GM18502 (cell line): ENCODE measurements around the gene DMWD.

Source experiments
- ATAC-seq: cut with Tn5 transposase; IDR thresholded peaks from one replicate; pipeline ENCODE4 v1.9.1; 2021; ENCODE audit warnings: mild to moderate bottlenecking; ENCODE audit not compliant: unreplicated experiment, poor library complexity

DMWD gene

DNA sequence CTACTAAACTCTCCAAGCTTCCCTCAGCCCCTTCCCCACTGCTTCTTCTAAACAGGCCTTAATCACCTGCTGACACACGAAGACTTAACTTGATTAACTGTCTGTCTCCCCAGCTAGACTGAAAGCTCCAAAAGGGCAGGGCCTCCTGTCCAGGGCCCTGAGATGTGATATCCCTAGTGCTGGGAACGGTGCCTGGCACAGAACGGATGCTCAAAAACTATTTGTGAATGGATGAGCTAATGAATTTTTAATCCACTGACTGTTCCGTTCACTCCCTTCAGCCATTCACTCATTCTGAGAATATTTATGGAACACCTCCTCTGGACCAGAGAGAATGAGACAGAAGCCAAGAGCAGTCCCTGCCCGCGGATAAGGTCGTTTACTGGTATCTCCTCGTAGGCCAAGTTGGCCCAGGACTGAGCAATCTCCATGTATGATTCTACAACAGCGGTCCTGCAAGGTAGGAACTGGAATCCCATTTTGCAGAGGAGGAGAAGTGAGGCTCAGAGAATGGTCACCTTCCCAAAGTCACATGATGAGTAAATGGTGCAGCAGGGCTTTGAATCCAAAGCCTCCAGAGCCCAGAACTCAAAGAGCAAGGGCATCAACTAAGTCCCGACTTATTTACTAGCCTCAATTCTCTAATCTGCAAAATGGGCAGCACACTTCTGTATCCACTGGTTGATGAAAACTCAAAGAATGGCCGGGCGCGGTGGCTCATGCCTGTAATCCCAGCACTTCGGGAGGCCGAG lies 3.4 kb downstream of the DMWD start:
- no peak for ATAC-seq

DNA sequence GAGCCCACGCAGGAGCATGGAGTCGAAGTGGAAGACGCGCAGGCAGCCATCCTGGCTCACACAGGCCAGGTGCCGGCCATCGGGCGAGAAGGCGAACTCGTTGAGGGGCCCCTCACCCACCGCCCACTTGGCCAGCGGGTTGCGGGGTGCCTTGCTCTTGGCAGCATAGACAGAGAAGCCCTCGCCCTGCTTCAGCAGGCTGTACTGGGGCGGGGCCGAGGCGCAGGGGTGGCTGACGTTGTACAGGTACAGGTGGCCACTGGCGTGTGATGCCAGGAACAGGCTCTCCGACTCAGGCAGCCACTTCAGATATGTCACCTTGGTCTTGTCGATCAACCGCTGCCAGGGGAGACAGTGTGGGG lies 6.1 kb downstream of the DMWD start:
- ATAC-seq = no peak

DNA sequence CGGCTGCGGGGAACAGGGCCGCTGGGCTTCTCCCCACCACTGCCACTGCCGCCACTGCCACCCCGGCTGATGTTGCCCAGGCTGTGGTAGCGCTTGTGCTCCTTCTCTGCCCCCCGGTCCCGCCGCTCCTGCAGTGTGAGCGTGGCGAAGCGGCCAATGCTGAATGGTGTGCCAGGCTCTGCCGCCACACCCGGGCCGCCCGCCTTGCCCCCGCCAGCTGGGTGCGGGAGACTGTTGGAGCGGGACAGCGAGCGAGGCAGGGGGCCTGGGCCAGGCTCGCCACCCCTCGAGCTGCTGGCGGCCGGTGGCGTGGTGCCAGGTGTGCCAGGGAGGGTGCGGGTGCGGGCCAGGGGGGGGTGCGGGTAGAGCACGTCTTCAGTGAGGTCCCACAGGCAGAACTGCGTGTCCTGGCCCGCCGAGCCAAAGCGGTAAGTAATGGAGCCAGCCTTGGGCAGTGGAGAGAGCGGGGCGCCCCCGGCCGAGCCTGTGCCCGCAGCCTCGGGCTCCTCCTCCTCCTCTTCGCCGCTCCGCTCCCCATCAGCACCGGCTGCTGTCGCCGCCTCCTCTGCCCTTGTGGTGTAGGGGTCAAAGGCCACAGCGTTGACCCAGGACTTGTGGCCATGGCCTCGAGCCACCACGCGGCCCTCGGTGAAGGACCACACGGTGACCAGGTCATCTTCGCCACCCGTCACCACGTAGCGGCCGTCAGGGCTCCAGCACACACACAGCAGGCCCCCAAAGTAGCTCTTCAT lies 6.7 kb downstream of the DMWD start:
- no peak for ATAC-seq

DNA sequence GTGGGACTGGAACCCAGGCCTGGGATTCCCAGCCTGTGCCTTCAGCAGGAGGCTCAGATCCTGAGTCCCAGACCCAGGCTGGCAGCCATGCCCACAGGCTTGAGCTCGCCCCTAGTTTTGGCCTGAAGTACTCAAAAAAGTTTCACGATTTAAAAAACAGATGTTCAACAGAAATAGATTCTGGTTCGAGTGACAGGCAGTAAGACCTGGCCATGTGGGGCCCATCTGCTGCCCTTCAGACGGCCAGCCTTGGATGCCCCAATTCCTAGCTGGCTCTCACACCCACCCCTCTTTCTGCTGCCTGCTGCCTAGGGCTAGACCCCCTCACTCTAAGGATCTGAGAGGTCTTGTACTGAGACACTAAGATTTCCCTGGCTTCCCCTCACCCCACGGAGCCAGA lies 7.5 kb downstream of the DMWD start:
- no peak for ATAC-seq

DNA sequence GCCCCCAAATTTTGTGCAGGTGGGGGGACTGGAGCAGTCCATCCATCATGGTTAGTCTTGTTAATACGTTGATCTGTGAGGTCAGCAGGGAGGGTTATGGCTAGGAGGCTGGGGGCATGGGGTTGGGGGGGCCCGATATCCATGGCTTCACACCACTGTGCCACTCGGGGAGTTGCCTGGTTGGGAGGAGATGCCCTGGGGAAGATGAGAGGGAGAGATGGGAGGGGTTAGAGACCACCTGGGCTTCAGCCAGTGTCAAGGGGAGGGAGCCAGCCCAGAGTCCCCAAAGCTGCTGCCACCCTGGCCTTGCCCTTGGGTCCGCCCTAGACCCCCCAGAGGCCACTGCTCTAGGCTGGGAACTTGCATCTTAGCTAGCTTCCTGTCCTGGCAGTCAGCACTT lies 8.5 kb downstream of the DMWD start:
- no peak for ATAC-seq

DNA sequence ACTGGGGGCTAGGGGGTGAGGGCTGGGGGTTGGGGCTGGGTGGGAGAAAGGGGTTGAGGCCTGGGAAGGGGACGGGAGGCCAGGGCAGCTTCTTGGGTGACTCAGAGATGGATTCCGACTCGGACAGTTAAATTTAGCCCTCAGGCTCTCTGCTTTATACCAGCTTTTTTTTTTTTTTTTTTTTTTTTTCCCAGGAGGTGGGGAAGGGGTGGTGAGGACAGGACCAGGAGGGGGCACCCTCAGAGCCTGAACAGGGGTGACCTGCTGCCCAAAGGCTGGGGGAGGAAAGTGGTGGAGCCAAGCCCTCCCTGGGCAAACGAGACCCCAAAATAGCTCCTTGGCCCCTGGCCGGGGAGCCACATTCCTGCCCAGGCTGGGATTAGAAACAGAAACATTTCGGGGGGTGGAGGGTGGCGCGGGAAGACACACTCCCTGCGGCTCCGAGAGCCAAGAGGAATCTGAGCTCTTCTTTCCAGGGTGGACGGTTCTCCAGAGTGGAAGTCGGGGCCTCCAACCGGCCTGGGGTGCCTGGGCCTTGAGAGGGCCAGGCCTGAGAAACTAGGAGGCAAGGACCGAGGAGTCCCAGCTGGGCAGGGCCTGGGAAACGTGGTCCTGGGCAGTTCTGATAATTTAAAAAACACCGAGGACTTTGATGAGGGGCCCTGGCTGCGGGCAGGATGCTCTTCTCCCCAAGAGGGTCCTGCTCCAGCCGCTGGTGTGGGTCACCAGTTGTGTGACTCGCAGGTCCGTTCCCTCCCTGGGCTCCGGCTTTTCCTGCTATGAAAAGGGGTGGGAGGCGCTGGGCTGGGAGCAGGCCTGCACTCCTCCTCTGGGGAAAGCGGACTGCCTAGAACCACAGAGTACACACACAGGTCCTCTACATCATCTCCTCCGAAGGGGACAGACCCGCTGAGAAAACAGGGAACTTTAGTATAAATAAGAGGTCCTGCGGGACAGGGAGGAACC lies 9.5 kb downstream of the DMWD start:
- ATAC-seq = no peak

DNA sequence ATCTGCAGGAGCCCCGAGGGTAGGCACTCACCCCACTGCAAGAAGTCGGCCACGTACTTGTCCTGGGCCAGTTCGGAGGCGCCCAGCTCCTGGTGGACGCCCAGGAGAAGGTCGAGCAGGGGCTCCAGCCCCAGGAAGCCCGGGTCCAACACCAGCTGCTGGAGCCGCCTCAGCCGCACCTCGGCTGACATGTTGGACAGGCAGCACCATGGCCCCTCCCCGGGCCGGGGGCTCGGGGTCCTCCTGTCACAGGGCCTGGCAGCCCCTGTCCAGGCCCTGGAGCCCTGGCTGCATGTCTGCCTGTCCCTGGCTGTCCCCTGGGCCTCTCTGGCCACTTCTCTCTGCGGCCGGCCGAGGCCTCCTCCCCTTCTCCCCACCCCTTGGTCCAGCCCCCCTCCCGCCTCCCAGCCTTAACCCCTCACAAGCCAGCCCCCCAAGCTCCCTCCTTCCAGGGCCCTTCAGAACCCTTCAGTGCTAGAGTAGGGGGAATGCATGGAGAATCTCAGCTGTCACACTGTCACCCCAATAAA lies 10.4 kb downstream of the DMWD start, which contains the start of gene DMPK:
DMPK (minus strand) TSS at position 329 of the 530 bp plus-strand sequence; CDS start at position 191, 138 bp downstream.
- no peak for ATAC-seq

DNA sequence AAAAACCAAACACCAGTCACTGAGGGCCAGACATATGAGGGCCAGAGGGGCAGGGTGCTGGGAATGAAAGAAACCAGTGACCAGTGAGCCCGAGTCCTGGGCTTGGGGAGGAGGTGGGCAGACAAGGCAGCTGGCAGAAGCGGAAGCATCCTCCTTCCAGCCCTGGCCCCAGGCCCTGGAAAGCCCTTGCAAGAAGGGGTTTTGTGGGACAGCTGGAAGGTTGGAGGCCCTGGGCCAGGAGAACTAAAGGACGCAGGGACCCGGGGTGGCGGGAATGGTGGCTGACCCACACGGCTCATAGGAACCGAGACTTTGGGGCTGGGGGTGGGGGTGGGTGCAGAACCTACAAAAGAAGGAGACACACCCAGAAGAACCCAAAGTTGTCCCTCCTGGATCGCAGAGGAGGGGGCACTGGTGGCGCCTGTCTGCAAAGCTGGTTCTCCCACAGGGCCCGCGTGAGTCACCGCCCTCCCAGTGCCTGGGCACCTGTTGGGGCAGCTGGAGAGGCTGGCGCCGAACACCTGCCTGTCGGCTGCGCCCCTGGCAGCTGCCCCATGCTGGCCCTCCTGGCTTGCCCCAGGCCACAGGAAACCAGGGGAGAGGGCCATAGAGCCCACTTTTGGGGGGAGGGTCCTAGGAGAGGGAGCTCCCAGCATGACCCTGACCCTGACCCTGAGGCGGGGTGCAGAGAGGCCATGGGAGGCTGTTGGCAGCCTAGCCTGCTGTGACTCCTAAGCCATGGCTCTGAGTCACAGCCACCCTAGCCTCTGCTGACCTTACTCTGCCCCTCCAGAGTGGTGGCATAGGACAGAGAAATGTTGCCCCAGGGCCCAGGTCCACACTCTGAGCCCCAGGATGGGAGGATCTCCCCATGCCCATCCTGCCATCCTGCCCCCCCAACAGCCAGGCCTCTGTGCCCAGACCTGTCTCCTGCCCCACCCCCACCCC lies 11.2 kb downstream of the DMWD start:
- no peak for ATAC-seq

DNA sequence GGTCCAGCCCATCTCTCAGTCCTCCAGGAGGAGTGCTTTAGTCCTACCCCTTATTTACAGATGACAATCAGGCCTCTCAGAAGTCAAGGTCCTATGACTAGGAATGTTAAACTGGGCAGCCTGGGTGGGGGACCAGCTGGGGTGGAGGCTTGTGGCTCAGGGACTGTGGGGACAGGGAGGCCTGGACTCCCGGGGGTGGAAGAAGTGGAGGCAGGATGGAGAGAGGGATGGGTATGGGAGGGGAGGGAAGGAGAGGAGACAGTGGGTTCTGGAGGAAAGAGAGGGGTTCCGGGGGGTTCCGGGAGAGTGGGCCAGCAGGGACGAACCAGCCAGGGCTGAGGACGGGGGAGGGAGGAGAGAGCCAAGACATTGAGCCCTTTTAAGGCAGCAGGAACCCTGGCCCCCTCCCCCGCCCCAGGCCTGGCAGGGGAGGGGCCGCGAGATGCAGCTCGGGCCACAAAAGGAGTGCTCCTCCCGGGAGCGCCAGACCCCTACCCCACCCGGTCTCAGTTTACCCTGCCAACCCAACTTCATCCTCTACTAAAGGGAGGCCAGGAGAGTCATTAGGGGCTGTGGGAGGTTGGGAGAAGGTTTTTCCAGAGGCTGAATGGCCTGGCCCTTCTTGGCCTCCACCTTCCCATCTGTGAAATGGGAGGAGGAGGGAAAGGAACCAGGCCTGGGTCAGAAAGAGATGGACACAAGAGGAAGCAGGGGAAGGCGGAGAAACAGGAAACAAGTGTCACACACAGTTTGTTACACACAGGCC lies 12.0 kb downstream of the DMWD start:
- ATAC-seq = no peak

DNA sequence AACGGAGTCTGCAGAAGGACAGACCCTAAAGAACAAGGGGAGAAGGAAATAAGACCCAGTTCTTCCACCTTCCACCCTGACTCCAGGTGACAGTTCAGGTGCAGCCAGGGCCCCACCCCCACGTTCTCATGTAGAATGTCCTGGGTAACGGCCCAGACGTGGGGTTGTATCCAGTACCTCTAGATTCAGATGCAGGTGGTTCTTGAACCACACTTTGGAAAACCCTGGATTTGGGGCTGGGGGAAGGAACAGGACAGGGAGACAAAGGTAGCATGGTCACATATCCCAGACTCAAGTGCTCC lies 12.5 kb downstream of the DMWD start:
- no peak for ATAC-seq

DNA sequence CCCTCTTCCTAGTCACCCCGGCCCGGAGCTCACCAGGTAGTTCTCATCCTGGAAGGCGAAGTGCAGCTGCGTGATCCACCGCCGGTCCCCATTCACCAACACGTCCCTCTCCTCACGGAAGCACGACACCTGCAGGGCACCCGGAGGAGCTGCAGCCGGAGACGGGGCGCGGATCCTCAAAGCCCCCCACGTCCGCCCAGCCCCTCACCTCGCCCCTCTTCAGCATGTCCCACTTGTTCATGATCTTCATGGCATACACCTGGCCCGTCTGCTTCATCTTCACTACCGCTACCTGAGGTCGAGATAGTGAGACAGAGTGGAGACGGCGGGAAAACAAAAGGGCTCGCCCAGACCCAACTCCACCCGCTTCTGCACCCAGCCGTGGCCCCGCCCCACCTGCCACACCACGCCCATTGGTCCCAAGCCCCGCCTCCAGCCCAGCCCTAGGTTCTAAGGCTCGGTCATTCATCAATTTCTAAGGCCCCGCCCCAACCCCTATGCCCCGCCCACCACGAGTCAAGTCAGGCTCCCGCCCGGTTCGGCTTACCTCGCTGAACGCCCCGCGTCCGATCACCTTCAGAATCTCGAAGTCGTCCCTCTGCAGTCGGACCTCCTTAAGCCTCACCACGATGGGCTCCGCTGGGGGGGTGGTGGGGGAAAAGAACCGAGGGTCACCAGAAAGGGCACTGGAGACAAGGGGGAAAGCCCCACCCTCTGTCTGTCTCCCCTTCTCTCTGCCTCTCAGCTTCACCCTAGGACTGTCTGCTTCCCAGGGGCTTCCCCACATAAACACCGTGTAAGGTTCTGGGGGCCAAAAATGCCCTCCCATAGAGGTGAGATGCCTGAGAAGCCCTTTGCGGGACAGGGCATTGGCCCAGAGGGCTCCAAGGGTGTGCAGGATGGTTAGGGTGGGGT lies 13.2 kb downstream of the DMWD start:
- peak; percentile 76 for ATAC-seq

DNA sequence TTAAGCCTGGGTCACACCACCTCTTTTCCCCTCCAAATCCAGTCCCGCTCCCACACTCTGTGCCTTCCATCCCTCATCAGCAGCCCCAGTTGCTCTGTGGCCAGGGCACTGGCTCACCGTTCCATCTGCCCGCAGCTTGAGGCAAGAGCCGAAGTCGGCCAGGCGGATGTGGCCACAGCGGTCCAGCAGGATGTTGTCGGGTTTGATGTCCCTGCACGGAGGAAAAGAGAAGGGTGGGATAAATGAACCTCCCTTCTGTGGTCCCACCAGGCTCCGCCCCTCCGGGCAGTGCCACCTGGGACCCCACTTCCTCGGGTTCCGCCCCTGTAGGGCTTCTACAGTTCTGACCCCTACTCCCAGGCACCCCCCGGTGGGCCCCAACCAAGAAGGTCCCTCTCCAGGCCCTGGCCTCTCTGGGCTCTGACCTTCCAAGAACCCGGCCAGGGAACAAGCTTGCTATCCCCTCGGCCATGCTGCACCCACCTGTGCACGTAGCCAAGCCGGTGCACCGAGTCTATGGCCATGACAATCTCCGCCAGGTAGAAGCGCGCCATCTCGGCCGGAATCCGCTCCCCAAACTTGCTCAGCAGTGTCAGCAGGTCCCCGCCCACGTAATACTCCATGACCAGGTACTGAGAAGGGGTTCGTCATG lies 14.5 kb downstream of the DMWD start:
- ATAC-seq = no peak

DNA sequence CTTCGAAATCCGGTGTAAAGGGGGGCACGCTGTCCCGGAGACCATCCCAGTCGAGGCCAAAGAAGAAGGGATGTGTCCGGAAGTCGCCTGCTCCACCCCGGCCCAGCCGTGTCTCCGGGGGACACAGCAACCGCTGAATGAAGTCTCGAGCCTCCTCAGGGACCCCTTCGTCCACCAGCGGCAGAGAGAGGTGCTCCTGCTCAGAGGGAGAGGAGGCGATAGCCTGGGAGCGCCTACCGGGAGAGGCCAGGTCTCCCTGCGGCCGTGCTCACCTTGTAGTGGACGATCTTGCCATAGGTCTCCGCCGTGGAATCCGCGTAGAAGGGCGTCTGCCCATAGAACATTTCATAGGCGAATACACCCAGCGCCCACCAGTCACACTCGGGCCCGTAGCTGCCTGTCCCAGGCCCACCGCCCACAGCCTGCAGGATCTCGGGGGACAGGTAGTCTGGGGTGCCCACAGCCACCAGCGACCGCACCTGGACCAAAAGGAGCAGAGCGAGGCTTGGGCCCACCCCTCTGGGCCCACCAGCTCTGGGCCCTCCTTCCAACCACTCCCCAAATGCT lies 15.2 kb downstream of the DMWD start:
- no peak for ATAC-seq

DNA sequence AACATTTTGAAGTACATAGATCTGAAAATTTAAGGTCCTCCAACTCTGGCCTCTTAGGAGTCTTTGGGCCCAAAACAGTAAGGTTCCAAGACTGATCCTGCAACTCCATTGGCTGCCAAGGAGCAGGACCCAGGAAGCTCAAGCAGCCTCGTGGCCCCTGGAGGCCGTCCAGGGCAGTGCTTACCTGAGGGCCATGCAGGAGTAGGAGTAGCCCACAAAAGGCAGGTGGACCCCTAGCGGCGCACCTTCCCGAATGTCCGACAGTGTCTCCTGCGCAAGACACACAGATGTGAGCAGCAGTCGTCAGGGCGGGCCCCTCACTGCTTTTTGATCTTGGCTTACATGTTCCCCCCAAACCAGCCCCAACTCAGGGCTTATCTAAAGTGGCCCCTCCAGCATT lies 17.9 kb downstream of the DMWD start:
- ATAC-seq = no peak

DNA sequence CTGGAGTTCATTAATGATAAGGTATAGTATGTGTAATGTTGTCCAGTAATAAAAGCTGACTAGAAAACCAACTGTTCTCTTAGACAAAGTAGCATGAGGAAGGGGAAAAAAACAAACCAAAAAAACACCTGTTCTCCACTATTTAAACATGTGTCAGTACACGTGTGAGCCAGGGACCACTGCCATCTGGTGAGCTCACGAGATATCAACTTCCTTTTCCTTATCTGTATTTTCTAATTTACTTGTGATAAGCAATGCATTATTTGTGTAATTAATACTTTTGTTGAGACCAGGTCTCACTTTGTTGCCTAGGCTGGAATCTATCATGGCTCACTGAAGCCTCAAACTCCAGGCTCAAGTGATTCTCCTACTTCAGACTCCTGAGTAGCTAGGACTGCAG lies 19.3 kb downstream of the DMWD start:
- no peak for ATAC-seq

DNA sequence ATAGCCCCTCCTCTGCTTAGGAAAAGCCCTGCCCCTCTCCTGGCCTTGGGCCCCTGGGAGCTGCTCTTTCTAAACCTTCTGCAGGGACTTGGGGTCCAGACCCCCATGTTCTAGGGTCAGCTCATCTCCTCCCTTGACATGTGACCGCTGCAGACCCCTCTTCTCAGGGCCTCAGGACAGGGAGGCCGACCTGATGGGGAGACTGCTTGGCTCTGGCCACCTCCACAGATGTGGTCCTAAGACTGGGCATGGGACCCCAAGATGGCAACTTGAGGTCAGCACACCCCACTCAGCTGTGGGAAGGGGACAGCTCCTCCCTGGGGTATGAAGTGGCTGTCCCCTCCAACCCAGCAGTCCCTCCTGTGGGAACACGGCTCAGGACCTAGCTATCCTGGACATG lies 19.7 kb downstream of the DMWD start:
- no peak for ATAC-seq
